Metanephros (tissue), 1 donor: ENCODE measurements around the gene KLHDC4. TPM values are rescaled to one million over a fixed set of nuclear protein-coding genes. Genes with fewer than 3 reads are reported as not detected.

Experiments
- total RNA-seq: library from RNA; depleted of rRNA; stranded (reverse); fragments of >200 nt; gene quantifications from one replicate; pipeline ENCODE4 v1.2.3, GENCODE V29; 2014

KLHDC4 gene
- 26.4 TPM for total RNA-seq

DNA sequence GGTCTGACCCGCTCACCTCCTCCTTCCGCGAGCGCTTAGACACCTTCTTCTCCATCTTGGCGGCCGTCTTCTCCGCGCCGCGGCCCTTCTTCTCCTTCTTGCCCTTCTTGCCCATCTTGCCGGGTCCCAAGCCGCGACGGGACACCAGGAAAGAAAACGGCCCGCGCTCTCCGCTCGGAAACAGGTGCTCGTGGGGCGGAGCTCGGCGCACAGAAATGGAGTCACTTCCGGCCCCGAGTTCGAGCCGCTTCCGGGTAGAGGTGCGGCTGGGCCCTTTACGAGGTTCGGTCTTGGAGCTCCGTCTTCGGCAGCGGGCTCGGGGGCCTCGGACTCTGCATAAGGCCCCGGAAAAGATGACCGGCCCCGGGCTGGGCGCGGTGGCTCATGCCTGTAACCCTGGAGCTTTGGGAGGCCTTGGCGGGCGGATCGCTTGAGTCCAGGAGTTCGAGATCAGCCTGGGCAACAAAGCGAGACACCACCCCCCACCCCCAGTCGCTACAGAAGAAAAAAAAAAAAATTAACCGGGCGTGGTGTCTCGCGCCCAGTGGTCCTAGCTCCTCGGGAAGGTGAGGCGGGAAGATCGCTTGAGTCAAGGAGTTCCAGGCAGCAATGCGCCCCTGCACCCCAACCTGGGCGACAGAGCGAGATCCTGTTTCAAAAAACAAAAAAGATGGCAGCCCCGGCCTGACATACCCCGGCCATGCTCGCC is at the start of gene KLHDC4:
Gene KLHDC4 (minus strand): TSS at position 211 of the 709 bp plus-strand sequence. CDS start 96 bp downstream, at position 115.

Other genes starting within 250 kb of the KLHDC4 start
- 0.53 TPM for gene JPH3, start 163.5 kb downstream of the KLHDC4 start, total RNA-seq
- 7.9 TPM for gene SLC7A5, start 103.5 kb upstream of the KLHDC4 start, total RNA-seq
- not detected for gene CA5A, start 170.5 kb upstream of the KLHDC4 start, total RNA-seq
- gene BANP, start 185.4 kb upstream of the KLHDC4 start, total RNA-seq, result 48.3 TPM